ENCODE results near the gene STAT3. TPM values are rescaled to one million over a fixed set of nuclear protein-coding genes. Genes with fewer than 3 reads are reported as not detected.

Gene STAT3
- total and polyA plus RNA-seq, 2 donors (not counting 3 experiments of a cell fraction or from before 2014, with no cell fraction given), result 59.1 to 124 TPM

GRCh38 chr17:42341568-42341967, 46.7 kb downstream of the STAT3 start:
- Histone ChIP-seq H4K20me1 (replicated peaks; ENCODE audit: control insufficient read depth, extremely low read depth, insufficient read depth, low read length) (no peaks in the 10 kb centered on the region), H3K9ac (replicated peaks; ENCODE audit: extremely low read depth, insufficient read depth, low read length) (no peak overlapping the region), H3K4me1 (ENCODE audit: control insufficient read depth, extremely low read depth, insufficient read depth, low read length) (peaks cover 23% of the 10 kb centered on the region), H3K27me3 (ENCODE audit: control insufficient read depth in 2 of 2, insufficient read depth in 2 of 2, low read length in 2 of 2) (no peaks in the 10 kb centered on the region), H3K9me3 (replicated peaks; ENCODE audit: control insufficient read depth, insufficient read depth, low read length) (no peaks in the 10 kb centered on the region), H3K79me2 (ENCODE audit: control insufficient read depth, insufficient read depth, low read length) (peaks cover 6% of the 10 kb centered on the region), H3K27ac (ENCODE audit: insufficient read depth, low read depth, low read length) (no peak overlapping the region), H2AFZ (ENCODE audit: low read depth, low read length) (no peak overlapping the region), H3K4me2 (ENCODE audit: insufficient read depth, low read length) (no peak overlapping the region), H3K9me1 (replicated peaks; ENCODE audit: control insufficient read depth, extremely low read depth, insufficient read depth, low read length) (no peaks in the 10 kb centered on the region), H3K36me3 (ENCODE audit: control insufficient read depth in 2 of 2, extremely low read depth in 1 of 2, insufficient read depth in 2 of 2, low read length in 2 of 2) (peaks cover 11 to 26% of the 10 kb centered on the region in 2 experiments), H3K4me3 (replicated peaks in 1 of 3; ENCODE audit: insufficient read depth in 1 of 3, low read depth in 1 of 3, low read length in 3 of 3) (no peak overlapping the region)
- TF ChIP-seq FOS (IDR thresholded peaks at IDR 0.05; ENCODE audit: borderline replicate concordance, insufficient read depth, low read length), result no peak
- TF ChIP-seq GATA2 (IDR thresholded peaks at IDR 0.05; ENCODE audit: insufficient read depth, insufficient read length, low read depth, low read length), result no peak
- no peak for TF ChIP-seq MYC (IDR thresholded peaks at IDR 0.05; ENCODE audit: low read depth, low read length)
- TF ChIP-seq POLR2AphosphoS5 (IDR thresholded peaks at IDR 0.05; ENCODE audit: insufficient read depth, low read depth, low read length), result no peak
- no peak for TF ChIP-seq CTCF (IDR thresholded peaks at IDR 0.05; ENCODE audit: extremely low read depth in 1 of 2, insufficient read depth in 1 of 2, low read depth in 1 of 2, low read length in 2 of 2)
- TF ChIP-seq JUN (IDR thresholded peaks at IDR 0.05; ENCODE audit: borderline replicate concordance, insufficient read depth, insufficient read length, low read depth), result no peak
- no peak for TF ChIP-seq POLR2A (IDR thresholded peaks at IDR 0.05; ENCODE audit: low read depth, low read length)
- no peak for TF ChIP-seq MAX (IDR thresholded peaks at IDR 0.05; ENCODE audit: insufficient read depth, insufficient read length)
- TF ChIP-seq EZH2 (IDR thresholded peaks at IDR 0.05; ENCODE audit: borderline replicate concordance, low read depth, low read length, severe bottlenecking), result no peak
- DNase-seq (ENCODE audit: low read depth, low spot score), result no peak
- BruUV-seq (replicated peaks), result no TSS peak
- no peak for FAIRE-seq
- ChIA-PET CTCF (interaction anchor here (1.1 to 2.3 kb wide), 5 partner anchors 13 to 186 kb away, joined by 4 to 9 read pairs (median 6); no protein-coding TSS in a partner anchor), POLR2A (no interaction called here)
- dilution Hi-C loops (cut with MboI; ENCODE audit: extremely low pct_ligation_motif_present, low sequenced_read_pairs) (loop anchor here (25.0 kb wide), 1 partner anchor 171 kb away; no protein-coding TSS in a partner anchor), intact Hi-C loops (cut with micrococcal nuclease) (no loop called here)
